ENCODE measurements around the gene TMEM273. TPM values are rescaled to one million over a fixed set of nuclear protein-coding genes. Genes with fewer than 3 reads are reported as not detected.

TMEM273 gene
- total RNA-seq, 2 donors from 2014 or later = 2.0 to 4.0 TPM

GRCh38 chr10:49183596-49184542, 4.3 kb downstream of the TMEM273 start:
- Mint-ChIP-seq H3K27ac (peak overlapping the region in 1 of 2 donors; percentile 15), H3K36me3 (no peaks in the 10 kb centered on the region), H3K9me3 (no peaks in the 10 kb centered on the region)
- no peak for DNase-seq (ENCODE audit: low spot score in 2 of 2)
- peak; percentile 48 to 65 for ATAC-seq

- Mint-ChIP-seq H3K36me3 (no peaks in the 10 kb centered on the region), H3K27ac (no peak overlapping the region), H3K9me3 (no peaks in the 10 kb centered on the region)
- ATAC-seq (no peak), DNase-seq (ENCODE audit: low spot score in 2 of 2) (no peak)
Measured at GRCh38 chr10:49182776-49183175, 5.4 kb downstream of the TMEM273 start.

- ATAC-seq = peak in 1 of 2 donors; percentile 46
- DNase-seq (ENCODE audit: low spot score in 2 of 2) = no peak
- peak overlapping the region; percentile 26 to 33 for H3K27ac Mint-ChIP-seq
- no peaks in the 10 kb centered on the region for H3K9me3 Mint-ChIP-seq
- H3K36me3 Mint-ChIP-seq = no peaks in the 10 kb centered on the region
Measured at GRCh38 chr10:49180444-49180860, 7.7 kb downstream of the TMEM273 start.

GRCh38 chr10:49179699-49180443, 8.3 kb downstream of the TMEM273 start:
- peak overlapping the region; percentile 26 to 33 for H3K27ac Mint-ChIP-seq
- no peak for DNase-seq (ENCODE audit: low spot score in 2 of 2)

GRCh38 chr10:49178489-49179471, 9.4 kb downstream of the TMEM273 start:
- Mint-ChIP-seq H3K27ac (peak overlapping the region in 1 of 2 donors; percentile 17), H3K36me3 (no peaks in the 10 kb centered on the region), H3K9me3 (no peaks in the 10 kb centered on the region)
- DNase-seq (ENCODE audit: low spot score in 2 of 2) (no peak), ATAC-seq (no peak)

More at GRCh38 chr10:49179699-49180443, 8.3 kb downstream of the TMEM273 start:
- no peaks in the 10 kb centered on the region for H3K9me3 Mint-ChIP-seq
- no peak for ATAC-seq
- no peaks in the 10 kb centered on the region for H3K36me3 Mint-ChIP-seq

GRCh38 chr10:49177391-49178355, 10.5 kb downstream of the TMEM273 start:
- H3K36me3 Mint-ChIP-seq = no peaks in the 10 kb centered on the region
- H3K27ac Mint-ChIP-seq = peak overlapping the region; percentile 77 to 80
- H3K9me3 Mint-ChIP-seq = no peaks in the 10 kb centered on the region
- ATAC-seq = peak; percentile 91 to 95
- peak; percentile 49 to 78 for DNase-seq (ENCODE audit: low spot score in 2 of 2)

GRCh38 chr10:49176310-49177268, 11.6 kb downstream of the TMEM273 start:
- Mint-ChIP-seq H3K36me3 (no peaks in the 10 kb centered on the region), H3K9me3 (no peaks in the 10 kb centered on the region), H3K27ac (peak overlapping the region in 1 of 2 donors; percentile 80)
- no peak for DNase-seq (ENCODE audit: low spot score in 2 of 2)
- ATAC-seq = peak in 1 of 2 donors; percentile 2

GRCh38 chr10:49175587-49176309, 12.4 kb downstream of the TMEM273 start:
- ATAC-seq (no peak), DNase-seq (ENCODE audit: low spot score in 2 of 2) (no peak)
- H3K27ac Mint-ChIP-seq = no peak overlapping the region
- H3K36me3 Mint-ChIP-seq = no peaks in the 10 kb centered on the region
- no peaks in the 10 kb centered on the region for H3K9me3 Mint-ChIP-seq

- Mint-ChIP-seq H3K27ac (no peak overlapping the region), H3K9me3 (no peaks in the 10 kb centered on the region), H3K36me3 (no peaks in the 10 kb centered on the region)
- DNase-seq (ENCODE audit: low spot score in 2 of 2) (no peak), ATAC-seq (no peak)
Measured at GRCh38 chr10:49174926-49175500, 13.2 kb downstream of the TMEM273 start.

- Mint-ChIP-seq H3K36me3 (no peaks in the 10 kb centered on the region), H3K9me3 (no peaks in the 10 kb centered on the region), H3K27ac (no peak overlapping the region)
- no peak for DNase-seq (ENCODE audit: low spot score in 2 of 2)
- no peak for ATAC-seq
Measured at GRCh38 chr10:49174261-49174925, 13.8 kb downstream of the TMEM273 start.

GRCh38 chr10:49173853-49174252, 14.3 kb downstream of the TMEM273 start:
- Mint-ChIP-seq H3K9me3 (no peaks in the 10 kb centered on the region), H3K27ac (no peak overlapping the region), H3K36me3 (no peaks in the 10 kb centered on the region)
- DNase-seq (ENCODE audit: low spot score in 2 of 2) (no peak), ATAC-seq (no peak)

- no peak for ATAC-seq
- DNase-seq (ENCODE audit: low spot score in 2 of 2) = no peak
- no peaks in the 10 kb centered on the region for H3K9me3 Mint-ChIP-seq
- H3K27ac Mint-ChIP-seq = no peak overlapping the region
- H3K36me3 Mint-ChIP-seq = no peaks in the 10 kb centered on the region
Measured at GRCh38 chr10:49173201-49173772, 14.9 kb downstream of the TMEM273 start.

GRCh38 chr10:49172777-49173132, 15.4 kb downstream of the TMEM273 start:
- Mint-ChIP-seq H3K9me3 (no peaks in the 10 kb centered on the region), H3K27ac (no peak overlapping the region), H3K36me3 (no peaks in the 10 kb centered on the region)
- ATAC-seq = no peak
- DNase-seq (ENCODE audit: low spot score in 2 of 2) = no peak
